ENCODE results near the gene DDX31.

- TF ChIP-seq CTCF (conservative IDR thresholded peaks at IDR 0.05) (no peak), EZH2 (IDR thresholded peaks at IDR 0.05; ENCODE audit: low read depth) (no peak)
Observed at GRCh38 chr9:132648685-132649084, 21.1 kb downstream of the DDX31 start.

All from PC-9 (cell line).